Non-pigmented ciliary epithelial cell (primary cell): ENCODE results near the gene ZMAT1.
"Not testable (repeated sequence)": the region's sequence is repeated elsewhere in the genome, so short reads cannot be mapped to it uniquely, and the experiment has no call there.

ENCODE experiments used
- DNase-seq: peaks from one replicate; pipeline ENCODE4 v3.0.0-alpha.2; 2010; ENCODE audit warnings: low read depth

The ZMAT1 gene

GRCh38 chrX:101931488-101932248 is at the start of gene ZMAT1:
Gene ZMAT1 (minus strand): TSS chrX:101932027. CDS start chrX:101932008, 19 bp downstream.
- peak; percentile 40 for DNase-seq

- no peak for DNase-seq
These were observed 45.3 kb upstream of the ZMAT1 start for GRCh38 chrX:101977106-101977505.

DNA sequence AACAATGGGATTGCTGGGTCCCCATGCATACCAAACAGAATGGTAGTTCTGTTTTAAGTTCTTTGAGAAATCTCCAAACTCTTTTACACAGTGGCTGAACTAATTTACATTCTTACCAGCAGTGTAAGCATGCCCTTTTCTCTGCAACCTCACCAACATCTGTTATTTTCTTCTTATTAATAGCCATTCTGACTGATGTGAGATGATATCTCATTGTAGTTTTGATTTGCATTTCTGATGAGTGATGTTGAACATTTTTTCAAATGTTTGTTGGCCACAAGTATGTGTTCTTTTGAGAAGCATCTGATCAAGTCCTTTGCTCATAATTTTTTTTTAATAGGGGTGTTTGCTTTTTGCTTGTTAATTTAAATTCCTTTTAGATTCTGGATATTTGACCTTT is 41.2 kb upstream of the ZMAT1 start:
- DNase-seq, result no peak

- not testable (repeated sequence) for DNase-seq
These were observed 33.2 kb upstream of the ZMAT1 start for GRCh38 chrX:101964923-101965539.

DNA sequence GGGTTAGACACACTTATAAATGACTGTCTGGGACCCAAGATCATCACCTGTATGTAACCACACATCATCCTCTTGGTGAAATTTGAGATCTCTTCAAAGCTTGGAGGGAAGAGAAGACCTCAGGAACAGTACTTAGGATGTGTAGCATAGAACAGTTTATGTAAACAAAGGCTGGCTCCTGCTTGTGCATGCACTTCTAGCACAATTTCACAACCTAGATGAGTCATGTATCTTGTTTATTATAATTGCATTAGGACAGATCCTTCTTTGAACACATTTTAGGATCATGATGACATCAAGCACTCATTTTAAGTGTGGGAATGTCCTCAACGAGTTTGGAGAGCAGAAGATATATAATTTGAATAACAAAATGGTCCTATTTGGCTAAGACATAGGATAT is 26.3 kb upstream of the ZMAT1 start:
- no peak for DNase-seq

- DNase-seq, result no peak
These were observed 25.3 kb upstream of the ZMAT1 start for GRCh38 chrX:101957174-101957573.

GRCh38 chrX:101956556-101956955 is 24.7 kb upstream of the ZMAT1 start:
- DNase-seq, result no peak

GRCh38 chrX:101950581-101950980 is 18.8 kb upstream of the ZMAT1 start:
- DNase-seq, result no peak

GRCh38 chrX:101932249-101932570 is 383 bp upstream of the ZMAT1 start:
- no peak for DNase-seq

DNA sequence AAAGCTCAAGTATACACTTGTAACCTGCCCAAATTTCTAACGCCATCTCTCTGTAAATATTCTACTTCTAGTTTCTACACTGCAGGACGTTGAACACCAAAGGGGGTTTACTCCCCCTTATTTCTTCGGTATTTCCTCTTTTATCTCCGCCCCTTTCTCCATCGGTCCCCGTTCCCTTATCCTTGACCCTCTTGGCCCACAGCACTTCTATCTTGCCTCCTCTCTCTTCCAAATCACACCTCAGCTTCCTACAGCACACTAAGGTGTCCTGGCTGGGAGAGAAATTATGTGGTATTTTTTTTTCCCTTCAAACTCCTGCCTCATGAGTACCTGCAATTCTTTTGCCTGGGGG is 715 bp downstream of the ZMAT1 start:
- no peak for DNase-seq

DNA sequence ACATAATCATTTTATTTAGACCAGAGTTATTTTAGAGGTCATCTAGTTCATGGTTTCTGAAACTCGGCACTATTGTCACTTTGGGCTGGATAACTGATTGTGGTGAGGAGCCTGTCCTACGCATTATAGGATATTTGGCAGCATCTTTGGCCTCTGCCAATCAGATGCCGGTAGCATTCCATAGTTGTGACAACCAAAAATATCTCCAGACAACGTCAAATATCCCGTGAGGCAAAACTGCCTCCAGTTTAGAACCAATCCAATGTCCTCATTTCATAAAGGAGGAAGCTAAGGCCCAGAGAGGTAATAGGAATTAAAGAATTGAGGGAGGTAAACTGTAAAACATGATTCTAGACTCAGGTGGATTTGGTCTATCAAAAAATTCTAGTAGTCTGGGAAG is 6.1 kb downstream of the ZMAT1 start:
- no peak for DNase-seq

DNA sequence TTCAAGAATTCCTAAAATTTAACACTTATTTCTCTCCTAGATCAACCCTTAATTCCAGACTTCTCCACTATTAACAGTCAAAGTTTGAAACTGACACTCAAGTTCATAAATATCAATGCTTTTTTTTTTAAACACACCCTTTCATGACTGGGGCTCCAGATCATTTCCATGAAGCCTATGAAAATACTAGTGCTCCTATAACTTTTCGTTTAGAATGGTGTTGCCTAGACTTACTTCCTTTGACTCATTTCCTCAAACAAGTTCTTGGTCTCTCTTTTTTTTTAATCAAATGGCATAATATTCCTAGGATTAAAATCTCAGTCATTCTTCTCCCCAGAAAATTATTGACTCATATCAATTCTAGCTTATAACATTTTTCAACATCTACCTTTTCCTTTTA is 13.1 kb downstream of the ZMAT1 start:
- DNase-seq, result no peak

DNA sequence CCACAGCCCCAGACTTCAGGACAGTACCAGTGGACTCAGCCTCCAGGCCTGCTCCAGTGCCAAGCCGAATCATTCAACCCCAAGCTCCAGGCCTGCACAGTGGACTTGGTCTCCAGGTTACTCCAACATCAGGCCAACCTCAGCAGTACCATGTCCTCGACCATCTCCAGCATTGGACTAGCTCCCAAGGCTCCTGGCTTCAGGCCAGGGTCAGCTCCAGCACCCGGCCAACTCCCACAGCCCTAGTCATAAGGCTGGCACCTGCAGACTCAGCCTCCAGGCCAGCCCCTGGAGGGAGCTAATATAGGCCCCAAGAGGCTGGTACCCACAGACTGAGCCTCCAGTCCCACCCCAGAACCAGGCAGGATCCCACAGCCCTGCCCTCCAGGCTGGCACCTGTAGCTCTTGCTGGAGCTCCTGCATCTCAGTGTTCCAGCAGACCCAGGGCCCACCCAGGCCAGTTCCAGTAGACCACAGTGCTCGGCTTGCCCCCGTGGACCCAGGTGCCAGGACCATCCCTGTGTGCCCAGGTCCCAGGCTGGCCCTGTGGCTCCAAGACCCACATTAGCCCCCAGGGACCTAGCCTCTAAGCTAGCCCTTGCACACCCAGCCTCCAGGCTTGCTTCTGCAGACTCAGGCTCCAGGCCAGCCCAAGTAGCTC is 25.6 kb downstream of the ZMAT1 start:
- DNase-seq, result no peak

DNA sequence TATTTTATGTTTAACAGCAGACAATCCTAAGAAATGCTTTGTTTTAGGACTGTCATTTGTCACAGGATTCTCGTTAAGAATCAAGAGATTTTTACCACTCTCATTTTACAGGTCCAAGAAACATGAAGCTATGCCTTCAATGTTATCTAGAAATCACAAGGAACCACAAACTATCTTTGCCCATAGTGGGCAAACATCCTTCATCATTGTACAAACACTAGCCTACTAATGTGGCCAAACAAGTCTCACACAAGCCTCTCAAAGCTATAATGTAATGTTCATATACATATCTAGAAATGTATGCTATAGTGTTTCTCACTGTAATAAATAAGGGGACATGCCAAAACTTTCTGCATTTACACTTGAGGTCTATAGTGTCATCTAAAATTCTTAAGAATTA is 26.8 kb downstream of the ZMAT1 start:
- no peak for DNase-seq
